ENCODE data around the gene ACY1. TPM values are rescaled to one million over a fixed set of nuclear protein-coding genes. Genes with fewer than 3 reads are reported as not detected.

The ACY1 gene
- total and polyA plus RNA-seq, 2 of the 13 experiments (the other 11 are each of a cell fraction or from before 2014, with no cell fraction given): 113 to 162 TPM

- 0 out of 2 replicates have a peak, but pooled peaks have one; percentile 58 for TF ChIP-seq ZNF276 (CRISPR knock-in tag; IDR thresholded peaks at IDR 0.05; ENCODE audit: low read depth)
- TF ChIP-seq NCOA2 (CRISPR knock-in tag; IDR thresholded peaks at IDR 0.05): 0 out of 2 replicates have a peak, but pooled peaks have one; percentile 15
- TF ChIP-seq, protein P1, sequence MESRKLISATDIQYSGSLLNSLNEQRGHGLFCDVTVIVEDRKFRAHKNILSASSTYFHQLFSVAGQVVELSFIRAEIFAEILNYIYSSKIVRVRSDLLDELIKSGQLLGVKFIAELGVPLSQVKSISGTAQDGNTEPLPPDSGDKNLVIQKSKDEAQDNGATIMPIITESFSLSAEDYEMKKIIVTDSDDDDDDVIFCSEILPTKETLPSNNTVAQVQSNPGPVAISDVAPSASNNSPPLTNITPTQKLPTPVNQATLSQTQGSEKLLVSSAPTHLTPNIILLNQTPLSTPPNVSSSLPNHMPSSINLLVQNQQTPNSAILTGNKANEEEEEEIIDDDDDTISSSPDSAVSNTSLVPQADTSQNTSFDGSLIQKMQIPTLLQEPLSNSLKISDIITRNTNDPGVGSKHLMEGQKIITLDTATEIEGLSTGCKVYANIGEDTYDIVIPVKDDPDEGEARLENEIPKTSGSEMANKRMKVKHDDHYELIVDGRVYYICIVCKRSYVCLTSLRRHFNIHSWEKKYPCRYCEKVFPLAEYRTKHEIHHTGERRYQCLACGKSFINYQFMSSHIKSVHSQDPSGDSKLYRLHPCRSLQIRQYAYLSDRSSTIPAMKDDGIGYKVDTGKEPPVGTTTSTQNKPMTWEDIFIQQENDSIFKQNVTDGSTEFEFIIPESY (CRISPR knock-in tag; IDR thresholded peaks at IDR 0.05): peak; percentile 70; the same call in 1 of the 2 replicates
- TF ChIP-seq TFAP4 (IDR thresholded peaks at IDR 0.05; ENCODE audit: borderline replicate concordance, low read depth): 0 out of 2 replicates have a peak, but pooled peaks have one; percentile 12
- TF ChIP-seq ZNF772 (CRISPR knock-in tag; IDR thresholded peaks at IDR 0.05): 0 out of 2 replicates have a peak, but pooled peaks have one; percentile 25
- peak; percentile 54; the same call in 1 of the 2 replicates for TF ChIP-seq REPIN1 (CRISPR knock-in tag; IDR thresholded peaks at IDR 0.05; ENCODE audit: borderline replicate concordance, low read depth)
- TF ChIP-seq REL (CRISPR knock-in tag; conservative IDR thresholded peaks at IDR 0.05): no peak
- no peak for TF ChIP-seq RNF219 (CRISPR knock-in tag; IDR thresholded peaks at IDR 0.05)
- peak; percentile 49 for TF ChIP-seq TFDP2 (CRISPR knock-in tag; IDR thresholded peaks at IDR 0.05)
- TF ChIP-seq ZNF292 (CRISPR knock-in tag; IDR thresholded peaks at IDR 0.05; ENCODE audit: borderline replicate concordance, low read depth): peak; percentile 15; the same call in 1 of the 2 replicates
- TF ChIP-seq, protein P2, sequence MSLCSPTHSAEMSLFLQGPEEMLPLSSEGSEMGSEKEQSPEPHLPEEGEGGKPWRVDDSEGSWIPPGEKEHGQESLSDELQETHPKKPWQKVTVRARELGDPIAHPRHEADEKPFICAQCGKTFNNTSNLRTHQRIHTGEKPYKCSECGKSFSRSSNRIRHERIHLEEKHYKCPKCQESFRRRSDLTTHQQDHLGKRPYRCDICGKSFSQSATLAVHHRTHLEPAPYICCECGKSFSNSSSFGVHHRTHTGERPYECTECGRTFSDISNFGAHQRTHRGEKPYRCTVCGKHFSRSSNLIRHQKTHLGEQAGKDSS (CRISPR knock-in tag; IDR thresholded peaks at IDR 0.05; ENCODE audit: borderline replicate concordance, low read depth): peak; percentile 84; the same call in 1 of the 2 replicates
- no peak for TF ChIP-seq GABPA (IDR thresholded peaks at IDR 0.05; ENCODE audit: low read depth, low read length)
- TF ChIP-seq GABPA (CRISPR knock-in tag; IDR thresholded peaks at IDR 0.05; ENCODE audit: low read depth): 0 out of 2 replicates have a peak, but pooled peaks have one; percentile 11
- no peak for TF ChIP-seq CREM (IDR thresholded peaks at IDR 0.05)
- TF ChIP-seq CREM (CRISPR knock-in tag; IDR thresholded peaks at IDR 0.05): no peak
- TF ChIP-seq, protein P3, sequence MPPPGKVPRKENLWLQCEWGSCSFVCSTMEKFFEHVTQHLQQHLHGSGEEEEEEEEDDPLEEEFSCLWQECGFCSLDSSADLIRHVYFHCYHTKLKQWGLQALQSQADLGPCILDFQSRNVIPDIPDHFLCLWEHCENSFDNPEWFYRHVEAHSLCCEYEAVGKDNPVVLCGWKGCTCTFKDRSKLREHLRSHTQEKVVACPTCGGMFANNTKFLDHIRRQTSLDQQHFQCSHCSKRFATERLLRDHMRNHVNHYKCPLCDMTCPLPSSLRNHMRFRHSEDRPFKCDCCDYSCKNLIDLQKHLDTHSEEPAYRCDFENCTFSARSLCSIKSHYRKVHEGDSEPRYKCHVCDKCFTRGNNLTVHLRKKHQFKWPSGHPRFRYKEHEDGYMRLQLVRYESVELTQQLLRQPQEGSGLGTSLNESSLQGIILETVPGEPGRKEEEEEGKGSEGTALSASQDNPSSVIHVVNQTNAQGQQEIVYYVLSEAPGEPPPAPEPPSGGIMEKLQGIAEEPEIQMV (CRISPR knock-in tag; IDR thresholded peaks at IDR 0.05; ENCODE audit: low read depth): 0 out of 2 replicates have a peak, but pooled peaks have one; percentile 59
- no peak for TF ChIP-seq ZNF264 (CRISPR knock-in tag; IDR thresholded peaks at IDR 0.05)
- no peak for TF ChIP-seq GTF2F1 (IDR thresholded peaks at IDR 0.05; ENCODE audit: low read length)
- TF ChIP-seq ZNF577 (CRISPR knock-in tag; IDR thresholded peaks at IDR 0.05; ENCODE audit: borderline replicate concordance, low read depth): no peak
These were observed 18.2 kb downstream of the ACY1 start (continued) for GRCh38 chr3:52001443-52001974.

Measured in HepG2 (cell line).